GM12801 (cell line): ENCODE measurements around the gene GSTA3.

ENCODE experiments used
- TF ChIP-seq, protein P1 (sequence below): IDR thresholded peaks from one replicate; pipeline ENCODE4 v1.5.1; 2011; ENCODE audit warnings: control low read depth; ENCODE audit not compliant: insufficient read length; ENCODE audit errors: extremely low read depth

The GSTA3 gene

DNA sequence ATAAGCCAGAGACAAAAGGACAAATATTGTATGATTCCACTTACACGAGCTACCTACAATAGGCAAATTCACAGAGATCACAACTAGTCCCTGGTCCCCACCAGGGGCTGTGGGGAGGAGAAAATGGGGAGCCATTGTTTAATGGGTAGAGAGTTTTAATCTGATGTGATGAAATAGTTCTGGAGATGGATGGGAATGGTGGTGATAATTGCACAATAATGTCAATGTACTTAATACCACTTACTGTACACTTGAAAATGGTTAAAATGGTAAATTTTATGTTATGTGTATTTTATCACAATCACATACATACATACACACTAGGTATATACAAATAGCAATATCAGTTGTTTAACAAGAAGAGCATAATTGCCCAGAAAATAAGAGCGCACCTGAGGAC lies 24.3 kb upstream of the GSTA3 start:
- TF ChIP-seq, protein P1, sequence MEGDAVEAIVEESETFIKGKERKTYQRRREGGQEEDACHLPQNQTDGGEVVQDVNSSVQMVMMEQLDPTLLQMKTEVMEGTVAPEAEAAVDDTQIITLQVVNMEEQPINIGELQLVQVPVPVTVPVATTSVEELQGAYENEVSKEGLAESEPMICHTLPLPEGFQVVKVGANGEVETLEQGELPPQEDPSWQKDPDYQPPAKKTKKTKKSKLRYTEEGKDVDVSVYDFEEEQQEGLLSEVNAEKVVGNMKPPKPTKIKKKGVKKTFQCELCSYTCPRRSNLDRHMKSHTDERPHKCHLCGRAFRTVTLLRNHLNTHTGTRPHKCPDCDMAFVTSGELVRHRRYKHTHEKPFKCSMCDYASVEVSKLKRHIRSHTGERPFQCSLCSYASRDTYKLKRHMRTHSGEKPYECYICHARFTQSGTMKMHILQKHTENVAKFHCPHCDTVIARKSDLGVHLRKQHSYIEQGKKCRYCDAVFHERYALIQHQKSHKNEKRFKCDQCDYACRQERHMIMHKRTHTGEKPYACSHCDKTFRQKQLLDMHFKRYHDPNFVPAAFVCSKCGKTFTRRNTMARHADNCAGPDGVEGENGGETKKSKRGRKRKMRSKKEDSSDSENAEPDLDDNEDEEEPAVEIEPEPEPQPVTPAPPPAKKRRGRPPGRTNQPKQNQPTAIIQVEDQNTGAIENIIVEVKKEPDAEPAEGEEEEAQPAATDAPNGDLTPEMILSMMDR: no peak

DNA sequence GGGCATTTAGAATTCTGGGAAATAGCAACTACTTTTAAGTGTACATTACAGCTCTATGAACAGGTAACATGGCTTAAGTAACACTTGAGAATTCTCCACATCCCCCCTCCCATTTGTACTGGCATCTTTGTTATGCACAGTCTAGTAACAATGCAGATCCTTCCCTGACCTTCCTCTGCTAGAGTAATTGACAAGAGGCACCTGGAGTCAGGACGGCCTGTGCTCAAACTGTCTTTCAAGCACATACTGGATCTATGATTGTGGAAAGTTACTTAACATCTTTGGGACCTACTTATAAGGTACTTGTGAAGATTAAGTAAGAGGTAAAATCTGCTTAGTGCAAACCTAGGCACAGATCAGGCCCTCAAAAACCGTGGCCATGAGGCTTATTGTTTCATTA lies 21.9 kb upstream of the GSTA3 start:
- TF ChIP-seq, protein P1: no peak

DNA sequence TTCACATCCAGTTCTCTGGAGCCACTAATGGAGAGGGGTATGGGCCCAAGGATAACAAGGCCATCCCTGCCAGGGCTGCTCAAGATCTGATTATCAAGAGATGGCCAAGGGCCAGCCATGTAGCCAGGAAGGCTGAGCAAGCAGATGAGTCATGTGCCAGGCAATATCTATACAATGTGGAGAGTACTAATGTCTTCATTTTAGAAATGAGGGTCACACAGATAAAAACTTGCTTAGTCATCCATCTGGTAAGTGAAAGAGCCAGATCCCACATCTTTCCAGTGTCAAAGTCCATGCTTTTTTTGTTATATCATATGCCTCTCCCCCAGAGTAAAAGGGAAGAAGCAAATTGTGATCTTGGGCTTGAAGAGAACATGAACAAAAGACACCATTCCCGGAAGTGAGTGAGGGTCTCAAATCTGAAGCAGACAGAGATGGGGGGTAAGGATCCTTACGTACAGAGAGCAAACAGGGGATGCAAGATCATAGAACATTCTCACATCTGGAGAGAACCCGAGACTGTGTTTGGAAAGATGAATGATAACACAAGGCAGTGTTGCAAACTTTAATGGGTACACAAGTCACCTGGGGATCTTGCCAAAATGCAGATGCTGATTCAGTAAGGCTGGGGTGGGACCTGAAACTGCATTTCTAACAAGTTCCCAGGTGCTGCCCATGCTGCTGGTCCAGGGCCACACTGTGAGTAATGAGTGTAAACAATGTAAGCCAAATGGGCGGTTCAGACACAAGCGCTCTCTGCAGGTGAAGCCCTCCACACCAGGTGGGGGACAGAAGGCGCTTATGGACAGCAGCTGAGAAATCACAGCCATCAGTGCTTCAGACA lies 20.0 kb upstream of the GSTA3 start:
- TF ChIP-seq, protein P1: no peak

DNA sequence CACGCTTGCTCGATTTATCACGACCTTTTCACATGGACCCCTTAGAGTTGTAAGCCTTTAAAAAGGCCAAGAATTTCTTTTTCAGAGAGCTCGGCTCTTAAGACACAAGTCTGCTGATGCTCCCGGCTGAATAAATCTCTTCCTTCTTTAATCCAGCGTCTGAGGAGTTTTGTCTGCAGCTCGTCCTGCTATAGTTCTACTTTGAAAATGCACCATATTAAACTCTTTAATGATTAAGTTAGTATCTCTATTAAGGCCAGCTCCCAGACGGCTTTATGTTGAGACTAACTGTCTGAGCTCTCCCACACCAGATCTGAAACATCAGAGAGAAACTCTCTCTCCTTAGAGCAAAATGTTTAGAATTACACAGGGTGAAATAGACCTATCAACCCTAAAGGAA lies 18.0 kb upstream of the GSTA3 start:
- TF ChIP-seq, protein P1: no peak

DNA sequence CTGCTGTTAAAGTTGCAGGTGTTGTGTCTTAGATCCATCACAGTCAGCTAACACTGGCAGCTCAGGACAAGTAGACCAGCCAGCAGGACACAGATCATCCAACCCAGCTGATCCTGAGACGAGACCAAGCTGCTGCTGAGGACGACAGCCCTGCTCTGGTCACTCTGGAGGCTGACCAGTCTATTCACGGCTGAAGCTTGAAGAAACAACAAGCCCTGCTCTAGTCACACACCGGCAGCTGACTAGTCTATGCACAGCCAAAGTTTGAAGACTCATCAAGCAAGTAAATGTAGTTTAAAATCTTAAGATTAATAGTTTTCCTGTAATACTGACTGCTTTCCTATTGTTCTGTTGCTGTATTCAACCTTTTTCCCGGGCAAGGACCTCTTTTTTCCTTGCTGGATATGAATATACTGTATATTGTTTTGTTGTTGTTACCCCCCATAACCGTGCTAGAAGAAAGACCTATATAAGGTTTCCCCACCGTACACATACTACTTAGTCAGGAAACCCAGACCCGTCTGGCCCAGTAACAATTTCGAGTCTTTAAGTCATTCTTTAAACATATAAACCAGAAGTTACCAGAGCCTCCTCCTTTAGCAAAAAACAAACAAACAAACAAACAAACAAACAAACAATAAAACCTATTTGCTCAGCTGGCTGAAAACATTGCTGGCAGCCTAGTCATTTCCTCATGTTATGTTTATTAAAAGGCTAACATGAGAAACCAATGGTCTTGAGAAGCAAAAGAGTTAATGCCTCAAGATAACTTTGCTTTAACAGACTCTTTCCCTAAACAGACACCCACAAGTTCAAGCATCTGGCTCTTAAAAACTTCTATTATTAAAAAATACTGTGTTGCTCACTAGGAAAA lies 16.7 kb upstream of the GSTA3 start:
- TF ChIP-seq, protein P1: no peak

DNA sequence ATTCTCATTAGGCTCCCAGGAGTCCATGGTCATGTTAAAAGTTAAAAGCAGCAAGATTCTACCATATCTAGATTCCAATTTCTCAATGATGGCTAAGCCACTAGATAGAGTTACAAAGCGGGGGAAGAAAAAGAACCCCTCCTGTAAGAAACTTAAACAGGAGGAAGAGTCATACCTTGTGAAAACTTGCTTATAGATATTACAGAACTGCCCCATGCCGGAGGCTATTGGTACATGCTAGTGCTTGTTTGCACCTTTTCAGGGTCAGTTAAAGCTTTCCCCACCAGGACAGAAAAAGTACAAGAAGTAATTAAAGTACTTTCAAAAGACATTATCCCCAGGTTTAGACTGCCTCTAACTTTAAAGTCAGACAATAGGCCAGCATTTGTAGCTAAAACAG lies 15.5 kb upstream of the GSTA3 start:
- TF ChIP-seq, protein P1: no peak

DNA sequence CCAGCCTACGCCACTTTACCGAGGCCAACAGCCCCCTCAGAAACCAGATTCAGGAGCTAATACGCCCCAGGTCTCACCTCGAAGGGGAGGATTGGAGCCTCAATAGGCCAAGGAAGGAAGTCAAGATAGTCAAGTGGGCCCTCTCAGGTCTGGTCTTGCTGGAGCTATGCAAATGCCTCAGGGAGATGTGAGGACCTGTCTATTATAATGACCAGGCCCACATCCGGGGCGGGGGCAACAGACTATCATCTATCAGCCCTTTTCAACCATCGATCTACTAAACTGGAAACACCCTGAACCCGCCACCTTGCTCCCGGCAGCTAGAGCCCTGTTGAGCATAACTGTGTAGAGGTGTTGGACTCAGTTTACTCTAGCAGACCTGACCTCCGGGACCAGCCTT lies 12.7 kb upstream of the GSTA3 start:
- TF ChIP-seq, protein P1: no peak
